ENCODE data around the gene CTAGE9.

The CTAGE9 gene

GRCh38 chr6:131728296-131728939, 17.6 kb upstream of the CTAGE9 start:
- no peak overlapping the region for H3K9ac ChIP-seq (ENCODE audit: low read depth, low read length)
- peaks cover 7% of the 10 kb centered on the region for H3K27me3 ChIP-seq (ENCODE audit: insufficient read depth, low read length, poor library complexity)
- TF ChIP-seq, protein P1, sequence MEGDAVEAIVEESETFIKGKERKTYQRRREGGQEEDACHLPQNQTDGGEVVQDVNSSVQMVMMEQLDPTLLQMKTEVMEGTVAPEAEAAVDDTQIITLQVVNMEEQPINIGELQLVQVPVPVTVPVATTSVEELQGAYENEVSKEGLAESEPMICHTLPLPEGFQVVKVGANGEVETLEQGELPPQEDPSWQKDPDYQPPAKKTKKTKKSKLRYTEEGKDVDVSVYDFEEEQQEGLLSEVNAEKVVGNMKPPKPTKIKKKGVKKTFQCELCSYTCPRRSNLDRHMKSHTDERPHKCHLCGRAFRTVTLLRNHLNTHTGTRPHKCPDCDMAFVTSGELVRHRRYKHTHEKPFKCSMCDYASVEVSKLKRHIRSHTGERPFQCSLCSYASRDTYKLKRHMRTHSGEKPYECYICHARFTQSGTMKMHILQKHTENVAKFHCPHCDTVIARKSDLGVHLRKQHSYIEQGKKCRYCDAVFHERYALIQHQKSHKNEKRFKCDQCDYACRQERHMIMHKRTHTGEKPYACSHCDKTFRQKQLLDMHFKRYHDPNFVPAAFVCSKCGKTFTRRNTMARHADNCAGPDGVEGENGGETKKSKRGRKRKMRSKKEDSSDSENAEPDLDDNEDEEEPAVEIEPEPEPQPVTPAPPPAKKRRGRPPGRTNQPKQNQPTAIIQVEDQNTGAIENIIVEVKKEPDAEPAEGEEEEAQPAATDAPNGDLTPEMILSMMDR (IDR thresholded peaks at IDR 0.05; ENCODE audit: borderline replicate concordance, extremely low read depth, low read length, poor library complexity, severe bottlenecking): no peak
- TF ChIP-seq EZH2 (IDR thresholded peaks at IDR 0.05; ENCODE audit: borderline replicate concordance, low read depth, low read length, severe bottlenecking): no peak
- no peaks in the 10 kb centered on the region for H3K4me1 ChIP-seq (ENCODE audit: insufficient read depth, low read length)
- no peaks in the 10 kb centered on the region for H4K20me1 ChIP-seq (ENCODE audit: insufficient read depth, low read length)
- no peak for DNase-seq
- no peak overlapping the region for H2AFZ ChIP-seq (ENCODE audit: low read depth, low read length)
- H3K9me3 ChIP-seq (ENCODE audit: insufficient read depth, low read length, severe bottlenecking): no peaks in the 10 kb centered on the region
- H3K79me2 ChIP-seq (ENCODE audit: insufficient read depth, low read length): no peaks in the 10 kb centered on the region
- ATAC-seq (ENCODE audit: insufficient read depth, low read depth): no peak
- H3K36me3 ChIP-seq (ENCODE audit: insufficient read depth, low read length): no peaks in the 10 kb centered on the region
- no peak overlapping the region for H3K27ac ChIP-seq (ENCODE audit: low read length)
- H3K4me2 ChIP-seq (ENCODE audit: insufficient read depth, low read length): no peak overlapping the region
- no peak overlapping the region for H3K4me3 ChIP-seq (ENCODE audit: low read depth in 1 of 2, low read length in 2 of 2)

DNA sequence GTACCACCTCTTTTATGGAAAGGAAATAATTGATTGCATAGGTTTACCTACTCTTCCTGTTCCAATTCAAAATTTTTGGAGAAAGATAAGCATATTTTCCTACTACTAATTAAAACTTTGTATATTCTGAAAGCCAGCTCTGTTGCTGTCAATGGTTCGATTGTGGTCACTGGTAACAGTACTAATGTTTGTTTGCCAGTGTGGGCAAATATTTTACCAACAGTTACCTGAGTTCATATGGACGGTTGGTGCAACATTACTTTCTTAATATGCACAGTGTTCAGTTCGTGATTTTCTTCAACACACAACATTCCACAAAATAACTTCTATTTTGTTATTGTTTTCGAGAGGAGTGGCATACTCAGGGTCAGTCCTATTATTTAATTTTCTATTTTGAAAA, 17.1 kb upstream of the CTAGE9 start:
- Histone ChIP-seq H3K9me3 (ENCODE audit: insufficient read depth, low read length, severe bottlenecking) (no peaks in the 10 kb centered on the region), H3K27ac (ENCODE audit: low read length) (no peak overlapping the region), H3K36me3 (ENCODE audit: insufficient read depth, low read length) (no peaks in the 10 kb centered on the region), H4K20me1 (ENCODE audit: insufficient read depth, low read length) (no peaks in the 10 kb centered on the region), H3K9ac (ENCODE audit: low read depth, low read length) (no peak overlapping the region), H3K79me2 (ENCODE audit: insufficient read depth, low read length) (no peaks in the 10 kb centered on the region), H3K27me3 (ENCODE audit: insufficient read depth, low read length, poor library complexity) (peaks cover 13% of the 10 kb centered on the region), H3K4me2 (ENCODE audit: insufficient read depth, low read length) (no peak overlapping the region), H2AFZ (ENCODE audit: low read depth, low read length) (no peak overlapping the region), H3K4me3 (ENCODE audit: low read depth in 1 of 2, low read length in 2 of 2) (no peak overlapping the region), H3K4me1 (ENCODE audit: insufficient read depth, low read length) (no peaks in the 10 kb centered on the region)
- no peak for ATAC-seq (ENCODE audit: insufficient read depth, low read depth)
- TF ChIP-seq, protein P1 (IDR thresholded peaks at IDR 0.05; ENCODE audit: borderline replicate concordance, extremely low read depth, low read length, poor library complexity, severe bottlenecking): no peak
- TF ChIP-seq EZH2 (IDR thresholded peaks at IDR 0.05; ENCODE audit: borderline replicate concordance, low read depth, low read length, severe bottlenecking): no peak
- no peak for DNase-seq

GRCh38 chr6:131727467-131727866, 16.6 kb upstream of the CTAGE9 start:
- Histone ChIP-seq H4K20me1 (ENCODE audit: insufficient read depth, low read length) (no peaks in the 10 kb centered on the region), H3K9ac (ENCODE audit: low read depth, low read length) (no peak overlapping the region), H3K27ac (ENCODE audit: low read length) (no peak overlapping the region), H3K79me2 (ENCODE audit: insufficient read depth, low read length) (no peaks in the 10 kb centered on the region), H3K4me1 (ENCODE audit: insufficient read depth, low read length) (no peaks in the 10 kb centered on the region), H2AFZ (ENCODE audit: low read depth, low read length) (no peak overlapping the region), H3K27me3 (ENCODE audit: insufficient read depth, low read length, poor library complexity) (peaks cover 14% of the 10 kb centered on the region), H3K36me3 (ENCODE audit: insufficient read depth, low read length) (no peaks in the 10 kb centered on the region), H3K9me3 (ENCODE audit: insufficient read depth, low read length, severe bottlenecking) (no peaks in the 10 kb centered on the region), H3K4me3 (ENCODE audit: low read depth in 1 of 2, low read length in 2 of 2) (no peak overlapping the region), H3K4me2 (ENCODE audit: insufficient read depth, low read length) (no peak overlapping the region)
- no peak for ATAC-seq (ENCODE audit: insufficient read depth, low read depth)
- DNase-seq: no peak
- TF ChIP-seq, protein P1 (IDR thresholded peaks at IDR 0.05; ENCODE audit: borderline replicate concordance, extremely low read depth, low read length, poor library complexity, severe bottlenecking): no peak
- TF ChIP-seq EZH2 (IDR thresholded peaks at IDR 0.05; ENCODE audit: borderline replicate concordance, low read depth, low read length, severe bottlenecking): no peak
